ENCODE data around the gene EXOC3L1. TPM values are rescaled to one million over a fixed set of nuclear protein-coding genes. Genes with fewer than 3 reads are reported as not detected.

The EXOC3L1 gene
- total and polyA plus RNA-seq, 2 of the 13 experiments (the other 11 are each of a cell fraction or from before 2014, with no cell fraction given), result 0.12 TPM; not detected in 1

GRCh38 chr16:67177743-67178699, 11.9 kb downstream of the EXOC3L1 start (continued):
- peak; percentile 82; the same call in 1 of the 2 replicates for TF ChIP-seq MEIS2 (CRISPR knock-in tag; IDR thresholded peaks at IDR 0.05)
- TF ChIP-seq HMGXB3 (CRISPR knock-in tag; IDR thresholded peaks at IDR 0.05; ENCODE audit: borderline replicate concordance), result no peak
- 0 out of 2 replicates have a peak, but pooled peaks have one; percentile 48 for TF ChIP-seq MED13 (CRISPR knock-in tag; IDR thresholded peaks at IDR 0.05)
- no peak for TF ChIP-seq RXRB (CRISPR knock-in tag; IDR thresholded peaks at IDR 0.05; ENCODE audit: borderline replicate concordance)
- no peak for TF ChIP-seq ZNF367 (CRISPR knock-in tag; IDR thresholded peaks at IDR 0.05; ENCODE audit: borderline replicate concordance)
- peak; percentile 44; the same call in 1 of the 2 replicates for TF ChIP-seq FOXP4 (CRISPR knock-in tag; IDR thresholded peaks at IDR 0.05)
- no peak for TF ChIP-seq ZSCAN5A (CRISPR knock-in tag; IDR thresholded peaks at IDR 0.05; ENCODE audit: borderline replicate concordance)
- no peak for TF ChIP-seq RARA (CRISPR knock-in tag; IDR thresholded peaks at IDR 0.05)
- no peak for TF ChIP-seq POLR2AphosphoS2 (IDR thresholded peaks at IDR 0.05; ENCODE audit: low read depth, low read length)
- TF ChIP-seq TSC22D2 (CRISPR knock-in tag; IDR thresholded peaks at IDR 0.05; ENCODE audit: borderline replicate concordance), result no peak
- TF ChIP-seq KLF12 (CRISPR knock-in tag; IDR thresholded peaks at IDR 0.05; ENCODE audit: borderline replicate concordance), result no peak
- TF ChIP-seq ZNF691 (CRISPR knock-in tag; IDR thresholded peaks at IDR 0.05; ENCODE audit: borderline replicate concordance, low read depth), result 0 out of 2 replicates have a peak, but pooled peaks have one; percentile 54
- no peak for TF ChIP-seq ZNF660 (CRISPR knock-in tag; IDR thresholded peaks at IDR 0.05; ENCODE audit: borderline replicate concordance, low read depth)
- TF ChIP-seq ATM (IDR thresholded peaks at IDR 0.05; ENCODE audit: borderline replicate concordance), result no peak
- TF ChIP-seq PPARG (CRISPR knock-in tag; conservative IDR thresholded peaks at IDR 0.05), result 0 out of 2 replicates have a peak, but pooled peaks have one; percentile 40
- 0 out of 2 replicates have a peak, but pooled peaks have one; percentile 81 for TF ChIP-seq ZNF138 (CRISPR knock-in tag; IDR thresholded peaks at IDR 0.05; ENCODE audit: low read depth)
- TF ChIP-seq ZNF414 (CRISPR knock-in tag; IDR thresholded peaks at IDR 0.05), result peak; percentile 61; the same call in 1 of the 2 replicates
- peak; percentile 56; the same call in 1 of the 2 replicates for TF ChIP-seq SALL1 (CRISPR knock-in tag; IDR thresholded peaks at IDR 0.05)

Measured in HepG2 (cell line).